Liver (tissue), 3 donors: ENCODE data around the gene CADM2.

Experiments used
- GABPA ChIP-seq, 2 donors: IDR thresholded peaks in 1 of 2; conservative IDR thresholded peaks in 1 of 2; 2 replicates each; pipeline ENCODE4 v1.6.1; 2016; ENCODE audit warnings: antibody characterized with exemption in 2 of 2, mild to moderate bottlenecking in 1 of 2, moderate library complexity in 1 of 2
- HNF4A ChIP-seq, 2 donors: conservative IDR thresholded peaks; 2 replicates each; pipeline ENCODE4 v1.6.1; 2016; ENCODE audit warnings: antibody characterized with exemption in 2 of 2, mild to moderate bottlenecking in 2 of 2
- JUND ChIP-seq, 2 donors: IDR thresholded peaks; 2 replicates each; pipeline ENCODE4 v1.6.1; 2016; ENCODE audit warnings: antibody characterized with exemption in 2 of 2
- RAD21 ChIP-seq, 2 donors: IDR thresholded peaks; 2 replicates each; pipeline ENCODE4 v1.6.1; 2016; ENCODE audit warnings: antibody characterized with exemption in 2 of 2, mild to moderate bottlenecking in 2 of 2
- SP1 ChIP-seq: IDR thresholded peaks from 2 replicates; pipeline ENCODE4 v1.6.1; 2018; ENCODE audit warnings: antibody characterized with exemption, mild to moderate bottlenecking
- TAF1 ChIP-seq: conservative IDR thresholded peaks from 2 replicates; pipeline ENCODE4 v1.6.1; 2016; ENCODE audit warnings: antibody characterized with exemption, mild to moderate bottlenecking
- YY1 ChIP-seq: IDR thresholded peaks from 2 replicates; pipeline ENCODE4 v1.6.1; 2016; ENCODE audit warnings: antibody characterized with exemption, mild to moderate bottlenecking
- TF ChIP-seq, protein P1 (sequence below): IDR thresholded peaks from 2 replicates; pipeline ENCODE4 v1.6.1; 2016; ENCODE audit warnings: antibody characterized with exemption
- TF ChIP-seq, protein P2 (sequence below): fragments of 150-350 bp; IDR thresholded peaks from 2 replicates; pipeline ENCODE4 v1.5.1; 2017; ENCODE audit warnings: improper control_type of control experiment, low read depth, low read length; ENCODE audit not compliant: missing input control
- TF ChIP-seq, protein P3 (sequence below): IDR thresholded peaks from 2 replicates; pipeline ENCODE4 v1.6.1; 2016; ENCODE audit warnings: antibody characterized with exemption
- TF ChIP-seq, protein P4 (sequence below): IDR thresholded peaks from 2 replicates; pipeline ENCODE4 v1.6.1; 2016; ENCODE audit warnings: antibody characterized with exemption
- donor health status: healthy.
- donor health status: healthy.

DNA sequence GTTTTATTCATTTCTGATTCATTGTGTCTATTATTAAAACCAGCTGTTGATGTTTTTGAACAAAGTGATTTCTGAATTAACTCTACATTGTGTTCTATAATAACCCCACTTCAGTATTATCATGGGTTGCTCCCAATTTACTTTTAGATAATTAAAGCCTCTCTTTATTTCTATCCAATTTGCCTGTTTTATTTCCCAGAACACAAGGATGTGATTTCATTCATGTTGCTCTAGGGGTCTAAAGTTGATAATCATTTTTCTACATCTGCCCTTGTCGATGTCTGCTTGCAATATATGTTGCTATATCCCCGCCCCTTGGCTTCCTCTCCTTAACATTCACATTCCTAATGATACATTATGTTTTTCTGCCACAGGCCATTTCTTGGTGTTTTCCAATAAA is 747.3 kb downstream of the CADM2 start:
- TF ChIP-seq, protein P1, sequence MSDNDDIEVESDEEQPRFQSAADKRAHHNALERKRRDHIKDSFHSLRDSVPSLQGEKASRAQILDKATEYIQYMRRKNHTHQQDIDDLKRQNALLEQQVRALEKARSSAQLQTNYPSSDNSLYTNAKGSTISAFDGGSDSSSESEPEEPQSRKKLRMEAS = no peak
- TF ChIP-seq, protein P2, sequence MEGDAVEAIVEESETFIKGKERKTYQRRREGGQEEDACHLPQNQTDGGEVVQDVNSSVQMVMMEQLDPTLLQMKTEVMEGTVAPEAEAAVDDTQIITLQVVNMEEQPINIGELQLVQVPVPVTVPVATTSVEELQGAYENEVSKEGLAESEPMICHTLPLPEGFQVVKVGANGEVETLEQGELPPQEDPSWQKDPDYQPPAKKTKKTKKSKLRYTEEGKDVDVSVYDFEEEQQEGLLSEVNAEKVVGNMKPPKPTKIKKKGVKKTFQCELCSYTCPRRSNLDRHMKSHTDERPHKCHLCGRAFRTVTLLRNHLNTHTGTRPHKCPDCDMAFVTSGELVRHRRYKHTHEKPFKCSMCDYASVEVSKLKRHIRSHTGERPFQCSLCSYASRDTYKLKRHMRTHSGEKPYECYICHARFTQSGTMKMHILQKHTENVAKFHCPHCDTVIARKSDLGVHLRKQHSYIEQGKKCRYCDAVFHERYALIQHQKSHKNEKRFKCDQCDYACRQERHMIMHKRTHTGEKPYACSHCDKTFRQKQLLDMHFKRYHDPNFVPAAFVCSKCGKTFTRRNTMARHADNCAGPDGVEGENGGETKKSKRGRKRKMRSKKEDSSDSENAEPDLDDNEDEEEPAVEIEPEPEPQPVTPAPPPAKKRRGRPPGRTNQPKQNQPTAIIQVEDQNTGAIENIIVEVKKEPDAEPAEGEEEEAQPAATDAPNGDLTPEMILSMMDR = no peak
- TF ChIP-seq HNF4A (conservative IDR thresholded peaks at IDR 0.05) (no peak), TAF1 (no peak), GABPA (IDR thresholded peaks at IDR 0.05 in 1 of 2, conservative IDR thresholded peaks at IDR 0.05 in 1 of 2) (no peak), SP1 (no peak), YY1 (no peak), JUND (IDR thresholded peaks at IDR 0.05) (no peak), RAD21 (IDR thresholded peaks at IDR 0.05) (no peak)
- TF ChIP-seq, protein P3, sequence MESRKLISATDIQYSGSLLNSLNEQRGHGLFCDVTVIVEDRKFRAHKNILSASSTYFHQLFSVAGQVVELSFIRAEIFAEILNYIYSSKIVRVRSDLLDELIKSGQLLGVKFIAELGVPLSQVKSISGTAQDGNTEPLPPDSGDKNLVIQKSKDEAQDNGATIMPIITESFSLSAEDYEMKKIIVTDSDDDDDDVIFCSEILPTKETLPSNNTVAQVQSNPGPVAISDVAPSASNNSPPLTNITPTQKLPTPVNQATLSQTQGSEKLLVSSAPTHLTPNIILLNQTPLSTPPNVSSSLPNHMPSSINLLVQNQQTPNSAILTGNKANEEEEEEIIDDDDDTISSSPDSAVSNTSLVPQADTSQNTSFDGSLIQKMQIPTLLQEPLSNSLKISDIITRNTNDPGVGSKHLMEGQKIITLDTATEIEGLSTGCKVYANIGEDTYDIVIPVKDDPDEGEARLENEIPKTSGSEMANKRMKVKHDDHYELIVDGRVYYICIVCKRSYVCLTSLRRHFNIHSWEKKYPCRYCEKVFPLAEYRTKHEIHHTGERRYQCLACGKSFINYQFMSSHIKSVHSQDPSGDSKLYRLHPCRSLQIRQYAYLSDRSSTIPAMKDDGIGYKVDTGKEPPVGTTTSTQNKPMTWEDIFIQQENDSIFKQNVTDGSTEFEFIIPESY = no peak
- TF ChIP-seq, protein P4, sequence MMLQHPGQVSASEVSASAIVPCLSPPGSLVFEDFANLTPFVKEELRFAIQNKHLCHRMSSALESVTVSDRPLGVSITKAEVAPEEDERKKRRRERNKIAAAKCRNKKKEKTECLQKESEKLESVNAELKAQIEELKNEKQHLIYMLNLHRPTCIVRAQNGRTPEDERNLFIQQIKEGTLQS = no peak
